PFSK-1 (cell line): ENCODE results near the gene CELF4.

Source experiments
- FOXP2 ChIP-seq: optimal IDR thresholded peaks from 2 replicates; pipeline ENCODE3; 2011; ENCODE audit warnings: borderline replicate concordance, control low read depth, inconsistent platforms; ENCODE audit not compliant: insufficient read depth; ENCODE audit errors: extremely low read length, extremely low read depth
- POLR2AphosphoS5 ChIP-seq: IDR thresholded peaks from 2 replicates; pipeline ENCODE4 v1.6.1; 2012; ENCODE audit warnings: low read depth, mild to moderate bottlenecking, control low read depth, low read length, moderate library complexity
- REST ChIP-seq, 2 experiments: IDR thresholded peaks; 2 replicates each; pipeline versions ENCODE4 v1.6.1 to v1.8.0; 2011 to 2012; ENCODE audit warnings: low read depth in 2 of 2, low read length in 2 of 2, control low read depth in 1 of 2, inconsistent platforms in 1 of 2, mild to moderate bottlenecking in 1 of 2, moderate library complexity in 1 of 2; ENCODE audit not compliant: insufficient read depth in 1 of 2
- SIN3A ChIP-seq: IDR thresholded peaks from 2 replicates; pipeline ENCODE4 v1.6.1; 2012; ENCODE audit warnings: mild to moderate bottlenecking, low read length, moderate library complexity, borderline replicate concordance; ENCODE audit not compliant: insufficient read depth
- TAF1 ChIP-seq: IDR thresholded peaks from 2 replicates; pipeline ENCODE4 v1.6.1; 2012; ENCODE audit warnings: low read length, control low read depth, borderline replicate concordance; ENCODE audit not compliant: insufficient read depth

- no peak for TF ChIP-seq REST (IDR thresholded peaks at IDR 0.05; ENCODE audit: insufficient read depth in 1 of 2, low read depth in 2 of 2, low read length in 2 of 2)
- TF ChIP-seq POLR2AphosphoS5 = no peak
- TF ChIP-seq TAF1 = no peak
- no peak for TF ChIP-seq SIN3A
- TF ChIP-seq FOXP2 = no peak
Observed at GRCh38 chr18:37419866-37420265, 145.7 kb downstream of the CELF4 start.
